Measurements from ENCODE around the gene DCTN5.

DCTN5 gene

DNA sequence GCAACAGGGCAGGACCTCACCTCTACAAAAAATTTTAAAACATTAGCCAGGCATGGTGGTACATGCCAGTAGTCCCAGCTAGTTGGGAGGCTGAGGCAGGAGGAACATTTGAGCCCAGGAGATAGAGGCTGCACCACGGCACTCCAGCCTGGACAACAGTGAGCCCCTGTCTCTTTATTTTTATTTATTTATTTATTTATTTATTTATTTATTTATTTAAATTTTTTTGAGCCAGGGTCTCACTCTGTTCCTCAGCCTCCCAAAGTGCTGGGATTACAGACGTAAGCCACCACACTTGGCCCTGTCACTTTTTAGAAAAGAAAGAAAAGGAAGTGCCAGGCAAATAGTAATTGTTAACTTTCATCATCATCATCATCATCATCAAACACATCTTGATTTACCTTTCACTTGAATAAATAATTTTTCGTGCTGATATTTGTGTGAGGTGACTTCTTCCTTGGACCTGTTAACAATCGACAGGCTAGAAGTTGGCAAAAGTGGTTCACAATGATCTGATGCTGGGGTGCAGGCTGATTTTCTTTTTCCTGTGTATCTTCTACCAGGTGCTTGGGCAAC, 6.7 kb upstream of the DCTN5 start:
- TF ChIP-seq, protein P1, sequence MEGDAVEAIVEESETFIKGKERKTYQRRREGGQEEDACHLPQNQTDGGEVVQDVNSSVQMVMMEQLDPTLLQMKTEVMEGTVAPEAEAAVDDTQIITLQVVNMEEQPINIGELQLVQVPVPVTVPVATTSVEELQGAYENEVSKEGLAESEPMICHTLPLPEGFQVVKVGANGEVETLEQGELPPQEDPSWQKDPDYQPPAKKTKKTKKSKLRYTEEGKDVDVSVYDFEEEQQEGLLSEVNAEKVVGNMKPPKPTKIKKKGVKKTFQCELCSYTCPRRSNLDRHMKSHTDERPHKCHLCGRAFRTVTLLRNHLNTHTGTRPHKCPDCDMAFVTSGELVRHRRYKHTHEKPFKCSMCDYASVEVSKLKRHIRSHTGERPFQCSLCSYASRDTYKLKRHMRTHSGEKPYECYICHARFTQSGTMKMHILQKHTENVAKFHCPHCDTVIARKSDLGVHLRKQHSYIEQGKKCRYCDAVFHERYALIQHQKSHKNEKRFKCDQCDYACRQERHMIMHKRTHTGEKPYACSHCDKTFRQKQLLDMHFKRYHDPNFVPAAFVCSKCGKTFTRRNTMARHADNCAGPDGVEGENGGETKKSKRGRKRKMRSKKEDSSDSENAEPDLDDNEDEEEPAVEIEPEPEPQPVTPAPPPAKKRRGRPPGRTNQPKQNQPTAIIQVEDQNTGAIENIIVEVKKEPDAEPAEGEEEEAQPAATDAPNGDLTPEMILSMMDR (IDR thresholded peaks at IDR 0.05; ENCODE audit: insufficient read depth, low read depth, low read length, missing control alignments), result no peak
- H3K4me3 ChIP-seq (ENCODE audit: low read length), result no peak overlapping the region
- no peak for DNase-seq (ENCODE audit: low read depth)

DNA sequence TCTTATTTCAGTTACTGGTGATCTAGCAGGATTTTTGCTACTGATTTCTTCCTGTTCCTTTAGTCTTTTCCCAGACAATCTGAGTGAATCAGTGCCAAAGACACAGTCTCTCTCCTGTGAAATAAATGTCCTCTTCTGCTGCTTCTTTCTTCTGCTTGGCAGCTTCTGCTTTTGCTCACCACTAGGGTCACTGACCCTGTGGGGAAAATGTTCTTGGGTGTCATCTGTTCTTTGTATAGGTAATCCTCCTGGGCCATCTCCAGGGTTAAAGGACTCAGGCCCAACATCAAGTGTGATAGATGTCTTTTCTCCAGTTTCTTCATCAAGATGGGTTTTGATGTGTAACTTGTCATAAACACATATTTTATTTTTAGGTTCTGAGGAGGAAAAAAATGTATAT, 5.3 kb upstream of the DCTN5 start:
- no peak for DNase-seq (ENCODE audit: low read depth)
- no peak overlapping the region for H3K4me3 ChIP-seq (ENCODE audit: low read length)
- TF ChIP-seq, protein P1 (IDR thresholded peaks at IDR 0.05; ENCODE audit: insufficient read depth, low read depth, low read length, missing control alignments), result no peak

DNA sequence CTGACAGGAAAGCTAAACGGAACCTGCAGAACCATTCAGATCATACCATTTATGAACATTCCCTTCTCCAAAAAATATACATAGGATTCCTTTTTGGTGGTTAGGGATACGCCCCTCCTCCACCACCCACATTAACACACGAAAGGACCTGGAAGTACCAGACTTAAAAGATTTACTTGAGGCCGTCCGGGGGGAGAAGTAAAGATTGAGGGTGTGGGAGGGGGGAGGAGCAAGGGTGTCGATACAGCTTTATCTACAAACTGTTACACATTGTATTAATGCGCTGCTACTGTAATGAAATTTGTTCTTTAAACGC, 693 bp upstream of the DCTN5 start:
- TF ChIP-seq, protein P1 (IDR thresholded peaks at IDR 0.05; ENCODE audit: insufficient read depth, low read depth, low read length, missing control alignments), result no peak
- H3K4me3 ChIP-seq (ENCODE audit: low read length), result peak overlapping the region; percentile 100
- DNase-seq (ENCODE audit: low read depth), result peak; percentile 10

DNA sequence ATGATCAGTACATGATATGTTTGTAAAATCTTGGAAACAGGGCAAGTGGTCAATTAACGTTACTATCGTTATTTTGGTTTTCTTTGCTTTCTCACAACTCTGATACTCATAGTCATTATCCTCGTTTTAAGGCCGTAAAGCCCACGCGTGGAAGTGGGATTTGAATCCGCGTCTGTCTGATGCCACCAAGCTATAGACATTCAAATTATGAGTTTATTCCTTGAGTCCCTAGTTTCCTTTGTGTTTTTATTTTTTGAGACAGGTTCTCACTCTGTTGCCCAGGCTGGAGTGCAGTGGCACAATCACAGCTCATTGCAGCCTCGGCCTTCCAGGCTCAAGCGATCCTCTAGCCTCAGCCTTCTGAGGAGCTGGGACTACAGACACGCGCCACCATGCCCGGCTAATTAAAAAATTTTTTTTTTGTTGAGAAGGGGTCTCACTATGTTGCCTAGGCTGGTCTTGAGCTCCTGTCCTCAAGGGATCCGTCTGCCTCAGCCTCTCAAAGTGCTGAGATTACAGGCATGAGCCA, 1.0 kb downstream of the DCTN5 start:
- H3K4me3 ChIP-seq (ENCODE audit: low read length), result peak overlapping the region; percentile 100
- DNase-seq (ENCODE audit: low read depth), result no peak
- TF ChIP-seq, protein P1 (IDR thresholded peaks at IDR 0.05; ENCODE audit: insufficient read depth, low read depth, low read length, missing control alignments), result no peak

DNA sequence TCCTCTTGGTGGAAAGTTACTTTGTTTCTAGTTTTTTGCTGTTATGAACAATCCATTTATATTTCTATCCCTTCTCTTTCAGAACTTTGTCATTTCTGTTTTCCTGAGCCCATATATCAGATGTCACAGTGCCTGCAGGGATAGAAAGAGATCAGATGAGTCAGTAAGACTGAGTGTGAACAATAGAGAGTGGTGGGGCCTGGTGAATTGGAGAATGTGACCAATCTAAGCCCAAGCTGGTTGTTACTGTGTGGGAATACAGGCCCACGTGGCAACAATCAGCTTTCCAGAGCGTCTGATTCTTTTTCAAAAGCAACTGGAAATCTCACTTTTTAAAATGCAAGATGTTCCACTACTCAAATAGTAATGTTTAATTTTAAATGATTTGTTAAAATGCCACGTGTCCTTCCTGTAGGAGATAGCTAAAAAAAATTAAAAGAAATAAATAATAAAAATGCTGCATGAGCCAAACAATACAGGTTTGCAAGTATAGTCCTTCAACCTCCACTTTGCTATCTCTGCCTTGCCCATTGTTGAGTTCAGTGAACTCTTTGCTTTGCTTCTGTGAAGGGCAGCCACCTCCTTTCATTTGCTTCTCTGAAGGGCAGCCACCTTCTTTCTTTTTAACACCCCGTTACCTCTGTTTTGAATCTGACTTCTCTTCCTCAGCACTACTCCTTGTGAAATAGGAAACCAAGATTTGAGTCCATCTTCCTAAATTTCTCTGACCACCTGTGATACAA, 9.6 kb downstream of the DCTN5 start:
- peak; percentile 37 for DNase-seq (ENCODE audit: low read depth)
- TF ChIP-seq, protein P1 (IDR thresholded peaks at IDR 0.05; ENCODE audit: insufficient read depth, low read depth, low read length, missing control alignments), result no peak

DNA sequence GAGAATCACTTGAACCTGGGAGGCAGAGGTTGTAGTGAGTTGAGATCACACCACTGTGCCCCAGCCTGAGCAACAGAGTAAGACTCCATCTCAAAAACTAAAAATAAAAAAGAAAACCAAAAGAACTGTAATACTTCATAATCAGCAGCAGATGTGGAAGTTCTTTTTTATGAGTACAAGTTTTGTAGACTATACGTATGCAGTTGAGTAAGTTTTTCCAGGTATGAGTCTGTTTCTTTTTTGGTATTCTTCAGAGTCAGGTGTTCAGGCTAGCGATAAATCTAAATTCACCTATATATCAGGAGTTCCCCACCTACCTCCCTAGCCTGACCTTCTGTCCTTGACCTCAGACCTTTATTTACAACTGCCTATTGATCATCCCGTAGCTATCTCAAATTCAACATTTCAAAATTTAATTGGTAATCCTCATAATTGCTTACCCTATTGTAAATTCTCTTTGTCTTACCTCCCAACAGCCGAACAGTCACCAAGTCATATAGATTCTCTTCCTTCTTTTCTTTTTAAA, 10.7 kb downstream of the DCTN5 start:
- no peak overlapping the region for H3K4me3 ChIP-seq (ENCODE audit: low read length)
- TF ChIP-seq, protein P1 (IDR thresholded peaks at IDR 0.05; ENCODE audit: insufficient read depth, low read depth, low read length, missing control alignments), result no peak
- DNase-seq (ENCODE audit: low read depth), result no peak

More for the DNA sequence above, 9.6 kb downstream of the DCTN5 start:
- no peak overlapping the region for H3K4me3 ChIP-seq (ENCODE audit: low read length)
